DOHH2 (cell line): ENCODE data around the gene SETMAR.

ENCODE experiments used
- H3F3A ChIP-seq: fragments of 200-600 bp; sonication (generic), shearing (Covaris generic); 2 replicates; pipeline ENCODE4 v1.6.0; 2016; ENCODE audit warnings: antibody characterized with exemption, mild to moderate bottlenecking; ENCODE audit not compliant: control insufficient read depth, insufficient read depth
- H3K27ac ChIP-seq: fragments of 200-600 bp; sonication (generic); 2 replicates; pipeline ENCODE4 v1.5.1; 2014; ENCODE audit warnings: low read depth, mild to moderate bottlenecking, low read length, moderate library complexity
- H3K27me3 ChIP-seq: fragments of 200-600 bp; sonication (generic); 2 replicates; pipeline ENCODE4 v1.6.1; 2014; ENCODE audit warnings: mild to moderate bottlenecking, low read length, mixed read lengths; ENCODE audit not compliant: control insufficient read depth
- H3K36me3 ChIP-seq: fragments of 200-600 bp; sonication (generic); 2 replicates; pipeline ENCODE4 v1.6.1; 2014; ENCODE audit warnings: mild to moderate bottlenecking, low read length, moderate library complexity, mixed read lengths; ENCODE audit not compliant: control insufficient read depth
- H3K4me1 ChIP-seq: fragments of 200-600 bp; sonication (generic); 2 replicates; pipeline ENCODE4 v1.6.1; 2014; ENCODE audit warnings: mild to moderate bottlenecking, low read length, mixed read lengths; ENCODE audit not compliant: control insufficient read depth
- H3K4me2 ChIP-seq: fragments of 200-600 bp; sonication (generic); 2 replicates; pipeline ENCODE4 v1.6.0; 2014; ENCODE audit warnings: mild to moderate bottlenecking, low read length, moderate library complexity
- H3K4me3 ChIP-seq: fragments of 200-600 bp; sonication (generic); 2 replicates; pipeline ENCODE4 v1.5.1; 2014; ENCODE audit warnings: mild to moderate bottlenecking, low read length, mixed read lengths
- H3K79me2 ChIP-seq: fragments of 200-600 bp; sonication (generic); 2 replicates; pipeline ENCODE4 v1.6.1; 2014; ENCODE audit warnings: mild to moderate bottlenecking, low read length, mixed read lengths; ENCODE audit not compliant: control insufficient read depth
- H3K9me2 ChIP-seq: fragments of 200-600 bp; sonication (generic); replicated peaks from 2 replicates; pipeline ENCODE4 v1.6.1; 2014; ENCODE audit warnings: mild to moderate bottlenecking, low read length, mixed read lengths; ENCODE audit not compliant: control insufficient read depth
- H3K9me3 ChIP-seq: fragments of 200-600 bp; sonication (generic); 2 replicates; pipeline ENCODE4 v1.6.1; 2014; ENCODE audit warnings: antibody characterized with exemption, low read length, mixed read lengths; ENCODE audit not compliant: control insufficient read depth, insufficient read depth
- H4K20me1 ChIP-seq: fragments of 200-600 bp; sonication (generic); 2 replicates; pipeline ENCODE4 v1.6.0; 2014; ENCODE audit warnings: low read depth, mild to moderate bottlenecking, antibody characterized with exemption, low read length, moderate library complexity; ENCODE audit not compliant: control insufficient read depth, insufficient read depth
- CTCF ChIP-seq: fragments of 200-600 bp; sonication (generic); IDR thresholded peaks from one replicate; pipeline ENCODE4 v1.5.1; 2014; ENCODE audit warnings: antibody characterized with exemption, mild to moderate bottlenecking, low read depth, low read length; ENCODE audit not compliant: poor library complexity, severe bottlenecking
- EZH2phosphoT487 ChIP-seq: fragments of 200-600 bp; sonication (generic); IDR thresholded peaks from 2 replicates; pipeline ENCODE4 v1.6.1; 2017; ENCODE audit warnings: borderline replicate concordance, mild to moderate bottlenecking, antibody characterized with exemption, low read length, moderate library complexity, mixed read lengths

SETMAR gene

GRCh38 chr3:4281991-4282390 lies 21.2 kb upstream of the SETMAR start:
- TF ChIP-seq CTCF (no peak), EZH2phosphoT487 (no peak)
- no peaks in the 10 kb centered on the region for H3F3A ChIP-seq
- H3K27me3 ChIP-seq: peaks cover 3% of the 10 kb centered on the region; the same call in 1 of the 2 replicates
- H3K4me3 ChIP-seq: no peak overlapping the region
- H3K36me3 ChIP-seq: no peaks in the 10 kb centered on the region
- H3K4me1 ChIP-seq: no peaks in the 10 kb centered on the region
- no peaks in the 10 kb centered on the region for H3K79me2 ChIP-seq
- H3K27ac ChIP-seq: no peak overlapping the region
- no peaks in the 10 kb centered on the region for H3K9me3 ChIP-seq
- H4K20me1 ChIP-seq: no peaks in the 10 kb centered on the region
- no peaks in the 10 kb centered on the region for H3K9me2 ChIP-seq
- H3K4me2 ChIP-seq: no peak overlapping the region

- no peak overlapping the region for H3K4me3 ChIP-seq
- no peaks in the 10 kb centered on the region for H4K20me1 ChIP-seq
- TF ChIP-seq CTCF (no peak), EZH2phosphoT487 (no peak)
- H3K27ac ChIP-seq: no peak overlapping the region
- no peaks in the 10 kb centered on the region for H3K9me2 ChIP-seq
- no peaks in the 10 kb centered on the region for H3K36me3 ChIP-seq
- no peaks in the 10 kb centered on the region for H3K9me3 ChIP-seq
- no peaks in the 10 kb centered on the region for H3K79me2 ChIP-seq
- H3K27me3 ChIP-seq: peaks cover 6% of the 10 kb centered on the region; the same call in 1 of the 2 replicates
- no peaks in the 10 kb centered on the region for H3K4me1 ChIP-seq
- no peaks in the 10 kb centered on the region for H3F3A ChIP-seq
- H3K4me2 ChIP-seq: no peak overlapping the region
These were observed 18.3 kb upstream of the SETMAR start for GRCh38 chr3:4284865-4285264.

- no peak overlapping the region for H3K4me3 ChIP-seq
- H3K27ac ChIP-seq: no peak overlapping the region
- no peaks in the 10 kb centered on the region; the same call in 1 of the 2 replicates for H3K4me1 ChIP-seq
- H3K9me2 ChIP-seq: no peaks in the 10 kb centered on the region
- H3K79me2 ChIP-seq: no peaks in the 10 kb centered on the region
- no peaks in the 10 kb centered on the region for H3F3A ChIP-seq
- H3K4me2 ChIP-seq: no peak overlapping the region
- H3K36me3 ChIP-seq: no peaks in the 10 kb centered on the region
- TF ChIP-seq EZH2phosphoT487: no peak
- TF ChIP-seq CTCF: no peak
- H4K20me1 ChIP-seq: no peaks in the 10 kb centered on the region
- no peaks in the 10 kb centered on the region for H3K9me3 ChIP-seq
- H3K27me3 ChIP-seq: peaks cover 8% of the 10 kb centered on the region; the same call in 1 of the 2 replicates
These were observed 14.1 kb upstream of the SETMAR start for GRCh38 chr3:4289044-4289443.
